Middle frontal gyrus (tissue), 1 donor: ENCODE data around the gene LPP.
A peak's percentile ranks its signal among the peaks of the same experiment; 100 is the strongest.

ENCODE experiments used
- DNase-seq: peaks from one replicate; pipeline ENCODE4 v3.0.0-alpha.2; 2015; ENCODE audit warnings: low spot score; ENCODE audit errors: extremely low spot score

The LPP gene

GRCh38 chr3:188900421-188900951, 746.5 kb downstream of the LPP start:
- DNase-seq: no peak

- DNase-seq: no peak
Measured at GRCh38 chr3:188901126-188901525, 747.2 kb downstream of the LPP start.

GRCh38 chr3:188901671-188902287, 747.8 kb downstream of the LPP start:
- DNase-seq: no peak

GRCh38 chr3:188904670-188905069, 750.7 kb downstream of the LPP start:
- DNase-seq: no peak

- DNase-seq: no peak
Measured at GRCh38 chr3:188905547-188905946, 751.6 kb downstream of the LPP start.

- peak; percentile 78 for DNase-seq
Measured at GRCh38 chr3:188906236-188906635, 752.3 kb downstream of the LPP start.

- DNase-seq: no peak
Measured at GRCh38 chr3:188908002-188908850, 754.3 kb downstream of the LPP start.

GRCh38 chr3:188911026-188911850, 757.3 kb downstream of the LPP start:
- DNase-seq: no peak

- DNase-seq: no peak
Measured at GRCh38 chr3:188913084-188913483, 759.1 kb downstream of the LPP start.

- no peak for DNase-seq
Measured at GRCh38 chr3:188914552-188914951, 760.6 kb downstream of the LPP start.

GRCh38 chr3:188915127-188915526, 761.2 kb downstream of the LPP start:
- DNase-seq: no peak

GRCh38 chr3:188916934-188917401, 763.0 kb downstream of the LPP start:
- no peak for DNase-seq

GRCh38 chr3:188918093-188918492, 764.1 kb downstream of the LPP start:
- DNase-seq: no peak

GRCh38 chr3:188923671-188924070, 769.7 kb downstream of the LPP start:
- DNase-seq: no peak

- DNase-seq: no peak
Measured at GRCh38 chr3:188925376-188925775, 771.4 kb downstream of the LPP start.

- no peak for DNase-seq
Measured at GRCh38 chr3:188926111-188926510, 772.2 kb downstream of the LPP start.

GRCh38 chr3:188926741-188927511, 773.0 kb downstream of the LPP start:
- no peak for DNase-seq

GRCh38 chr3:188927971-188928370, 774.0 kb downstream of the LPP start:
- DNase-seq: no peak

GRCh38 chr3:188929137-188929536, 775.2 kb downstream of the LPP start:
- no peak for DNase-seq

GRCh38 chr3:188931036-188931435, 777.1 kb downstream of the LPP start:
- no peak for DNase-seq

- DNase-seq: no peak
Measured at GRCh38 chr3:188931531-188931930, 777.6 kb downstream of the LPP start.
